ENCODE results near the gene IGSF1.

IGSF1 gene

DNA sequence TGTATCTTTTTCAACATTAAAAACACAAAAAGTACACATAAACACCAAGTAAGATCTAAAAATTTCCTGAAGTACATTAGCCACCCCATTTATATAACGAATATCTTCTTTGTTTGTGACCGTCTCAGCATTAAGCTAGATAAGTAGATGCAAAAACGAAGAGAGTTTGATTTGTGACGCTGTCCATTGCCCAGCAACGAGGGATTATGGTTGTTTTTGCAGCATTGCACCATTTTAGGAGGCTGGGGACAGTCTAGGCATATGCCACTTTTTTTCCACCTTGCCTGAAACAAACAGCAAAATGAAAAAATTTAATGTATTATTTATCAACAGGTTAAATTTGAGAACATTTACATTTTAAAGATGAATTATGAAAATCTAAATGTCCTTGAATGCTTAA is 12.0 kb upstream of the IGSF1 start:
- Histone ChIP-seq H3K4me3 (ENCODE audit: low read depth, low read length) (no peak overlapping the region), H3K27me3 (replicated peaks) (no peaks in the 10 kb centered on the region), H3K36me3 (replicated peaks) (no peaks in the 10 kb centered on the region), H3K27ac (no peak overlapping the region)
- DNase-seq, result no peak
- TF ChIP-seq CTCF (IDR thresholded peaks at IDR 0.05; ENCODE audit: low read depth, low read length, missing control alignments), result no peak
- in situ Hi-C loops (cut with HindIII; ENCODE audit: low pct_ligation_motif_present, low sequenced_read_pairs), result no loop called here

DNA sequence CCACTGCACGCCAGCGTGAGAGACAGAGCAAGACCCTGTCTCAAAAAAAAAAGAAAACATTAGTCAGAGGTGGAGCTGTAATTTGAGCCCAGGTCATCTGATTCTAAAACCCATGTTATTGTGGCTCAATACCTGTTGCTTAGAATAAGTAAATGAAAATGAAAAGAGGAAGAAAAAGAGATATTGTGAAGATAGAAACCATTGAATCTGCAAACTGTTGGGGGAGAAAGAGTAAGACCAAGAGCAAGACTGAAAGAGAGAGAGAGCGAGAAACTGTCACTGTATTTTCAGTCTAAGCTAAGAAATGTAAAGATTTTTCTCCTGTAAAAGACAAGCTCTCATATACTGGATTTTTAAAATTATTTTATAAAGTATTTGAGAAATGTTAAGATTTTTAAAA is 9.7 kb upstream of the IGSF1 start:
- H3K4me3 ChIP-seq (ENCODE audit: low read depth, low read length), result no peak overlapping the region
- no peak for DNase-seq
- no peaks in the 10 kb centered on the region for H3K36me3 ChIP-seq (replicated peaks)
- no peak overlapping the region for H3K27ac ChIP-seq
- H3K27me3 ChIP-seq (replicated peaks), result no peaks in the 10 kb centered on the region
- in situ Hi-C loops (cut with HindIII; ENCODE audit: low pct_ligation_motif_present, low sequenced_read_pairs), result no loop called here
- TF ChIP-seq CTCF (IDR thresholded peaks at IDR 0.05; ENCODE audit: low read depth, low read length, missing control alignments), result no peak

- Histone ChIP-seq H3K27me3 (replicated peaks) (no peaks in the 10 kb centered on the region), H3K4me3 (ENCODE audit: low read depth, low read length) (no peak overlapping the region), H3K36me3 (replicated peaks) (no peaks in the 10 kb centered on the region), H3K27ac (no peak overlapping the region)
- DNase-seq, result no peak
- in situ Hi-C loops (cut with HindIII; ENCODE audit: low pct_ligation_motif_present, low sequenced_read_pairs), result no loop called here
- no peak for TF ChIP-seq CTCF (IDR thresholded peaks at IDR 0.05; ENCODE audit: low read depth, low read length, missing control alignments)
These were observed 8.9 kb upstream of the IGSF1 start for GRCh38 chrX:131298036-131298435.

GRCh38 chrX:131289527-131289926 is 421 bp upstream of the IGSF1 start:
- no peak for TF ChIP-seq CTCF (IDR thresholded peaks at IDR 0.05; ENCODE audit: low read depth, low read length, missing control alignments)

GRCh38 chrX:131288188-131288587 is 918 bp downstream of the IGSF1 start:
- Histone ChIP-seq H3K36me3 (replicated peaks) (no peaks in the 10 kb centered on the region), H3K27me3 (replicated peaks) (no peaks in the 10 kb centered on the region), H3K4me3 (ENCODE audit: low read depth, low read length) (no peak overlapping the region), H3K27ac (no peak overlapping the region)
- in situ Hi-C loops (cut with HindIII; ENCODE audit: low pct_ligation_motif_present, low sequenced_read_pairs), result no loop called here
- DNase-seq, result no peak
- no peak for TF ChIP-seq CTCF (IDR thresholded peaks at IDR 0.05; ENCODE audit: low read depth, low read length, missing control alignments)

More at GRCh38 chrX:131289527-131289926, 421 bp upstream of the IGSF1 start:
- H3K27ac ChIP-seq, result no peak overlapping the region
- H3K27me3 ChIP-seq (replicated peaks), result no peaks in the 10 kb centered on the region
- H3K4me3 ChIP-seq (ENCODE audit: low read depth, low read length), result no peak overlapping the region
- in situ Hi-C loops (cut with HindIII; ENCODE audit: low pct_ligation_motif_present, low sequenced_read_pairs), result no loop called here
- no peaks in the 10 kb centered on the region for H3K36me3 ChIP-seq (replicated peaks)
- no peak for DNase-seq

- no peak for DNase-seq
- no peak overlapping the region for H3K4me3 ChIP-seq (ENCODE audit: low read depth, low read length)
- no peak overlapping the region for H3K27ac ChIP-seq
- no peaks in the 10 kb centered on the region for H3K36me3 ChIP-seq (replicated peaks)
- in situ Hi-C loops (cut with HindIII; ENCODE audit: low pct_ligation_motif_present, low sequenced_read_pairs), result no loop called here
- no peaks in the 10 kb centered on the region for H3K27me3 ChIP-seq (replicated peaks)
- TF ChIP-seq CTCF (IDR thresholded peaks at IDR 0.05; ENCODE audit: low read depth, low read length, missing control alignments), result no peak
These were observed 1.4 kb downstream of the IGSF1 start for GRCh38 chrX:131287560-131288179.
